Neutrophil (primary cell): Measurements from ENCODE around the gene CLEC20A.

Experiments
- H3K27ac ChIP-seq: fragments of 200-600 bp; sonication (generic); 2 replicates; pipeline ENCODE4 v1.5.1; 2016; ENCODE audit warnings: mild to moderate bottlenecking, moderate library complexity
- H3K27me3 ChIP-seq: fragments of 200-600 bp; sonication (generic); 2 replicates; pipeline ENCODE4 v1.6.0; 2016; ENCODE audit warnings: mild to moderate bottlenecking
- H3K36me3 ChIP-seq: fragments of 200-600 bp; sonication (generic); 2 replicates; pipeline ENCODE4 v1.5.1; 2017
- H3K4me1 ChIP-seq, 2 experiments: fragments of 200-600 bp in 1 of 2; sonication (generic) in 1 of 2; 1 replicate in 1 of 2; 2 replicates in 1 of 2; pipeline versions ENCODE4 v1.5.1 to v1.6.1; 2013 to 2016; ENCODE audit warnings: low read depth in 1 of 2, low read length in 1 of 2, mild to moderate bottlenecking in 1 of 2, moderate library complexity in 1 of 2; ENCODE audit not compliant: control insufficient read depth in 1 of 2, insufficient read depth in 1 of 2
- H3K4me3 ChIP-seq, 2 experiments: fragments of 200-600 bp in 1 of 2; sonication (generic) in 1 of 2; 1 replicate in 1 of 2; 2 replicates in 1 of 2; pipeline ENCODE4 v1.5.1; 2013 to 2016; ENCODE audit warnings: low read depth in 1 of 2, low read length in 1 of 2, mild to moderate bottlenecking in 1 of 2, moderate library complexity in 1 of 2
- H3K9me3 ChIP-seq: fragments of 200-600 bp; sonication (generic); 2 replicates; pipeline ENCODE4 v1.5.1; 2016
- CTCF ChIP-seq: fragments of 200-600 bp; sonication (generic); IDR thresholded peaks from 2 replicates; pipeline ENCODE4 v1.5.1; 2016; ENCODE audit warnings: antibody characterized with exemption

The CLEC20A gene

GRCh38 chr1:178502330-178502714 lies 5.6 kb upstream of the CLEC20A start:
- H3K9me3 ChIP-seq, result no peaks in the 10 kb centered on the region
- no peaks in the 10 kb centered on the region for H3K4me1 ChIP-seq
- no peak overlapping the region for H3K4me3 ChIP-seq
- H3K27me3 ChIP-seq, result no peaks in the 10 kb centered on the region
- no peaks in the 10 kb centered on the region for H3K36me3 ChIP-seq
- H3K27ac ChIP-seq, result no peak overlapping the region
- no peak for TF ChIP-seq CTCF

GRCh38 chr1:178501705-178502329 lies 5.1 kb upstream of the CLEC20A start:
- Histone ChIP-seq H3K36me3 (no peaks in the 10 kb centered on the region), H3K9me3 (no peaks in the 10 kb centered on the region), H3K4me1 (no peaks in the 10 kb centered on the region), H3K27me3 (no peaks in the 10 kb centered on the region), H3K27ac (no peak overlapping the region), H3K4me3 (no peak overlapping the region)
- peak; percentile 52 for TF ChIP-seq CTCF

GRCh38 chr1:178500936-178501554 lies 4.3 kb upstream of the CLEC20A start:
- Histone ChIP-seq H3K27ac (no peak overlapping the region), H3K36me3 (no peaks in the 10 kb centered on the region)
- TF ChIP-seq CTCF, result no peak

GRCh38 chr1:178500091-178500770 lies 3.5 kb upstream of the CLEC20A start:
- Histone ChIP-seq H3K27ac (no peak overlapping the region), H3K36me3 (no peaks in the 10 kb centered on the region), H3K4me3 (no peak overlapping the region), H3K4me1 (no peaks in the 10 kb centered on the region), H3K27me3 (no peaks in the 10 kb centered on the region), H3K9me3 (no peaks in the 10 kb centered on the region)
- TF ChIP-seq CTCF, result no peak

More at GRCh38 chr1:178500936-178501554, 4.3 kb upstream of the CLEC20A start:
- Histone ChIP-seq H3K27me3 (no peaks in the 10 kb centered on the region), H3K9me3 (no peaks in the 10 kb centered on the region), H3K4me3 (no peak overlapping the region), H3K4me1 (no peaks in the 10 kb centered on the region)

- no peaks in the 10 kb centered on the region for H3K36me3 ChIP-seq
- H3K4me3 ChIP-seq, result no peak overlapping the region
- no peak overlapping the region for H3K27ac ChIP-seq
- no peaks in the 10 kb centered on the region for H3K4me1 ChIP-seq
- no peaks in the 10 kb centered on the region for H3K27me3 ChIP-seq
- no peak for TF ChIP-seq CTCF
- H3K9me3 ChIP-seq, result no peaks in the 10 kb centered on the region
Measured at GRCh38 chr1:178498896-178499675, 2.3 kb upstream of the CLEC20A start.
